DMS153 (cell line): ENCODE data around the gene ULBP2.
A peak's percentile ranks its signal among the peaks of the same experiment; 100 is the strongest.
"Not testable (repeated sequence)": the region's sequence is repeated elsewhere in the genome, so short reads cannot be mapped to it uniquely, and the experiment has no call there.

Source experiments
- DNase-seq: peaks from one replicate; lab custom pipeline; 2025; lab: John Stamatoyannopoulos, UW

The ULBP2 gene

GRCh38 chr6:149927025-149927424 is 14.8 kb upstream of the ULBP2 start:
- DNase-seq, result not testable (repeated sequence)

- no peak for DNase-seq
These were observed 12.4 kb upstream of the ULBP2 start for GRCh38 chr6:149929422-149929821.

- no peak for DNase-seq
These were observed 10.3 kb upstream of the ULBP2 start for GRCh38 chr6:149931501-149931900.

- DNase-seq, result no peak
These were observed 8.8 kb upstream of the ULBP2 start for GRCh38 chr6:149933036-149933435.

GRCh38 chr6:149933461-149933860 is 8.4 kb upstream of the ULBP2 start:
- DNase-seq, result no peak

- peak; percentile 66 for DNase-seq
These were observed 7.3 kb upstream of the ULBP2 start for GRCh38 chr6:149934249-149935156.

- no peak for DNase-seq
These were observed 6.6 kb upstream of the ULBP2 start for GRCh38 chr6:149935246-149935645.

GRCh38 chr6:149935668-149936067 is 6.1 kb upstream of the ULBP2 start:
- DNase-seq, result no peak

- DNase-seq, result no peak
These were observed 5.1 kb upstream of the ULBP2 start for GRCh38 chr6:149936743-149937142.

GRCh38 chr6:149938013-149938570 is 3.7 kb upstream of the ULBP2 start:
- not testable (repeated sequence) for DNase-seq

- no peak for DNase-seq
These were observed 3.1 kb upstream of the ULBP2 start for GRCh38 chr6:149938571-149939355.

GRCh38 chr6:149939356-149939648 is 2.5 kb upstream of the ULBP2 start:
- no peak for DNase-seq

- no peak for DNase-seq
These were observed 1.7 kb upstream of the ULBP2 start for GRCh38 chr6:149939909-149940671.

- no peak for DNase-seq
These were observed 1.2 kb upstream of the ULBP2 start for GRCh38 chr6:149940672-149940982.

GRCh38 chr6:149942461-149942829 is 631 bp downstream of the ULBP2 start:
- no peak for DNase-seq

GRCh38 chr6:149943321-149943720 is 1.5 kb downstream of the ULBP2 start:
- not testable (repeated sequence) for DNase-seq

- DNase-seq, result not testable (repeated sequence)
These were observed 3.5 kb downstream of the ULBP2 start for GRCh38 chr6:149945276-149945675.

- not testable (repeated sequence) for DNase-seq
These were observed 4.8 kb downstream of the ULBP2 start for GRCh38 chr6:149946631-149947030.

- not testable (repeated sequence) for DNase-seq
These were observed 5.7 kb downstream of the ULBP2 start for GRCh38 chr6:149947533-149947932.

- no peak for DNase-seq
These were observed 6.2 kb downstream of the ULBP2 start for GRCh38 chr6:149948011-149948410.

GRCh38 chr6:149948616-149949015 is 6.8 kb downstream of the ULBP2 start:
- DNase-seq, result no peak

- no peak for DNase-seq
These were observed 8.6 kb downstream of the ULBP2 start for GRCh38 chr6:149950423-149950822.
